Measurements from ENCODE around the gene INO80.

GRCh38 chr15:40942337-40942854 is 173.7 kb downstream of the INO80 start:
- TF ChIP-seq ZFP30 (CRISPR knock-in tag; IDR thresholded peaks at IDR 0.05): no peak
- no peak for TF ChIP-seq POU6F1 (CRISPR knock-in tag; IDR thresholded peaks at IDR 0.05; ENCODE audit: borderline replicate concordance, low read depth)
- no peak for TF ChIP-seq PATZ1 (CRISPR knock-in tag; IDR thresholded peaks at IDR 0.05; ENCODE audit: borderline replicate concordance)
